OCI-LY7 (cell line): ENCODE results near the gene BHLHA15.

Experiments
- CTCF ChIP-seq: fragments of 200-600 bp; sonication (generic); conservative IDR thresholded peaks from 2 replicates; pipeline ENCODE4 v1.5.1; 2014; ENCODE audit warnings: mild to moderate bottlenecking, antibody characterized with exemption, low read length, moderate library complexity, mixed read lengths
- EZH2phosphoT487 ChIP-seq: fragments of 200-600 bp; sonication (generic); IDR thresholded peaks from 2 replicates; pipeline ENCODE4 v1.6.1; 2018; ENCODE audit warnings: low read depth, borderline replicate concordance, mild to moderate bottlenecking, mixed run types, antibody characterized with exemption, low read length, moderate library complexity, mixed read lengths

GRCh38 chr7:98217623-98218582 lies 6.7 kb downstream of the BHLHA15 start:
- TF ChIP-seq CTCF = no peak
- TF ChIP-seq EZH2phosphoT487 = no peak
